Measurements from ENCODE around the gene TWF1.

GRCh38 chr12:43758247-43758727, 47.8 kb downstream of the TWF1 start:
- TF ChIP-seq CTCF (conservative IDR thresholded peaks at IDR 0.05; ENCODE audit: low read depth, low read length) = no peak
- TF ChIP-seq EZH2phosphoT487 (IDR thresholded peaks at IDR 0.05; ENCODE audit: borderline replicate concordance, low read length) = no peak
- no peak for TF ChIP-seq EZH2 (IDR thresholded peaks at IDR 0.05; ENCODE audit: low read length, unreplicated experiment)

All from PC-3 (cell line).